ENCODE results near the gene DUOX2.

The DUOX2 gene

GRCh38 chr15:45128971-45129639 lies 15.1 kb upstream of the DUOX2 start:
- Histone ChIP-seq H3K36me3 (ENCODE audit: insufficient read depth, low read length) (no peaks in the 10 kb centered on the region), H4K20me1 (ENCODE audit: insufficient read depth, low read length) (no peaks in the 10 kb centered on the region), H3K27me3 (ENCODE audit: insufficient read depth, low read length) (no peaks in the 10 kb centered on the region), H3K9me2 (ENCODE audit: low read depth, low read length) (no peaks in the 10 kb centered on the region), H3K4me2 (ENCODE audit: low read length) (no peak overlapping the region), H3K9ac (ENCODE audit: low read length) (no peak overlapping the region), H3K4me1 (ENCODE audit: insufficient read depth, low read length, severe bottlenecking) (no peaks in the 10 kb centered on the region), H3K9me3 (ENCODE audit: low read length) (no peaks in the 10 kb centered on the region), H3K79me2 (ENCODE audit: insufficient read depth, low read length) (no peaks in the 10 kb centered on the region), H3F3A (ENCODE audit: insufficient read depth, low read length) (no peaks in the 10 kb centered on the region), H3K27ac (ENCODE audit: low read depth, low read length, poor library complexity, severe bottlenecking) (no peak overlapping the region), H2AFZ (ENCODE audit: low read length) (no peak overlapping the region), H3K4me3 (ENCODE audit: low read depth, low read length, poor library complexity, severe bottlenecking) (no peak overlapping the region)
- no peak for TF ChIP-seq EZH2 (IDR thresholded peaks at IDR 0.05; ENCODE audit: borderline replicate concordance, low read length)
- no peak for TF ChIP-seq CTCF (IDR thresholded peaks at IDR 0.05; ENCODE audit: low read length)

GRCh38 chr15:45126535-45127158 lies 12.7 kb upstream of the DUOX2 start:
- Histone ChIP-seq H3K79me2 (ENCODE audit: insufficient read depth, low read length) (no peaks in the 10 kb centered on the region), H3K4me3 (ENCODE audit: low read depth, low read length, poor library complexity, severe bottlenecking) (no peak overlapping the region), H3K36me3 (ENCODE audit: insufficient read depth, low read length) (no peaks in the 10 kb centered on the region), H4K20me1 (ENCODE audit: insufficient read depth, low read length) (no peaks in the 10 kb centered on the region), H3K4me1 (ENCODE audit: insufficient read depth, low read length, severe bottlenecking) (no peaks in the 10 kb centered on the region), H3K9me2 (ENCODE audit: low read depth, low read length) (no peaks in the 10 kb centered on the region), H3K27me3 (ENCODE audit: insufficient read depth, low read length) (no peaks in the 10 kb centered on the region), H3K27ac (ENCODE audit: low read depth, low read length, poor library complexity, severe bottlenecking) (no peak overlapping the region), H3K9ac (ENCODE audit: low read length) (no peak overlapping the region), H3K9me3 (ENCODE audit: low read length) (no peaks in the 10 kb centered on the region), H3K4me2 (ENCODE audit: low read length) (no peak overlapping the region), H3F3A (ENCODE audit: insufficient read depth, low read length) (no peaks in the 10 kb centered on the region), H2AFZ (ENCODE audit: low read length) (no peak overlapping the region)
- TF ChIP-seq CTCF (IDR thresholded peaks at IDR 0.05; ENCODE audit: low read length): peak; percentile 88
- TF ChIP-seq EZH2 (IDR thresholded peaks at IDR 0.05; ENCODE audit: borderline replicate concordance, low read length): no peak

GRCh38 chr15:45123397-45123796 lies 9.4 kb upstream of the DUOX2 start:
- no peak overlapping the region for H3K27ac ChIP-seq (ENCODE audit: low read depth, low read length, poor library complexity, severe bottlenecking)
- no peaks in the 10 kb centered on the region for H3K9me3 ChIP-seq (ENCODE audit: low read length)
- H3F3A ChIP-seq (ENCODE audit: insufficient read depth, low read length): no peaks in the 10 kb centered on the region
- H3K9ac ChIP-seq (ENCODE audit: low read length): no peak overlapping the region
- H3K79me2 ChIP-seq (ENCODE audit: insufficient read depth, low read length): no peaks in the 10 kb centered on the region
- no peaks in the 10 kb centered on the region for H4K20me1 ChIP-seq (ENCODE audit: insufficient read depth, low read length)
- H3K9me2 ChIP-seq (ENCODE audit: low read depth, low read length): no peaks in the 10 kb centered on the region
- no peak for TF ChIP-seq CTCF (IDR thresholded peaks at IDR 0.05; ENCODE audit: low read length)
- no peak for TF ChIP-seq EZH2 (IDR thresholded peaks at IDR 0.05; ENCODE audit: borderline replicate concordance, low read length)
- no peaks in the 10 kb centered on the region for H3K36me3 ChIP-seq (ENCODE audit: insufficient read depth, low read length)
- no peaks in the 10 kb centered on the region for H3K4me1 ChIP-seq (ENCODE audit: insufficient read depth, low read length, severe bottlenecking)
- no peak overlapping the region for H3K4me3 ChIP-seq (ENCODE audit: low read depth, low read length, poor library complexity, severe bottlenecking)
- H2AFZ ChIP-seq (ENCODE audit: low read length): no peak overlapping the region
- no peaks in the 10 kb centered on the region for H3K27me3 ChIP-seq (ENCODE audit: insufficient read depth, low read length)
- no peak overlapping the region for H3K4me2 ChIP-seq (ENCODE audit: low read length)

Measured in OCI-LY1 (cell line).